Fibroblast of skin of abdomen (primary cell): ENCODE measurements around the gene TAGAP.
A peak's percentile ranks its signal among the peaks of the same experiment; 100 is the strongest.
"Not testable (repeated sequence)": the region's sequence is repeated elsewhere in the genome, so short reads cannot be mapped to it uniquely, and the experiment has no call there.

Source experiments
- DNase-seq: peaks from one replicate; pipeline ENCODE4 v3.0.0-alpha.2; 2013

The TAGAP gene

GRCh38 chr6:159043947-159044346, 844 bp downstream of the TAGAP start:
- no peak for DNase-seq

GRCh38 chr6:159043251-159043650, 1.5 kb downstream of the TAGAP start:
- peak; percentile 4 for DNase-seq

GRCh38 chr6:159042826-159043181, 2.0 kb downstream of the TAGAP start:
- DNase-seq = no peak

GRCh38 chr6:159042003-159042825, 2.6 kb downstream of the TAGAP start:
- peak; percentile 30 for DNase-seq

- no peak for DNase-seq
These were observed 3.6 kb downstream of the TAGAP start for GRCh38 chr6:159041181-159041580.

GRCh38 chr6:159039885-159040258, 4.9 kb downstream of the TAGAP start:
- no peak for DNase-seq

GRCh38 chr6:159038914-159039884, 5.6 kb downstream of the TAGAP start:
- DNase-seq = peak; percentile 44

GRCh38 chr6:159038318-159038717, 6.5 kb downstream of the TAGAP start:
- not testable (repeated sequence) for DNase-seq

GRCh38 chr6:159037756-159038290, 7.0 kb downstream of the TAGAP start:
- DNase-seq = no peak

GRCh38 chr6:159036673-159037072, 8.1 kb downstream of the TAGAP start:
- DNase-seq = no peak

GRCh38 chr6:159035891-159036290, 8.9 kb downstream of the TAGAP start:
- no peak for DNase-seq

- DNase-seq = no peak
These were observed 11.4 kb downstream of the TAGAP start for GRCh38 chr6:159033160-159034049.

- DNase-seq = no peak
These were observed 12.9 kb downstream of the TAGAP start for GRCh38 chr6:159031846-159032245.

- DNase-seq = no peak
These were observed 14.6 kb downstream of the TAGAP start for GRCh38 chr6:159030168-159030567.

GRCh38 chr6:159025224-159025623, 19.6 kb downstream of the TAGAP start:
- DNase-seq = not testable (repeated sequence)

- DNase-seq = no peak
These were observed 20.9 kb downstream of the TAGAP start for GRCh38 chr6:159023893-159024292.

GRCh38 chr6:159020011-159020410, 24.8 kb downstream of the TAGAP start:
- DNase-seq = no peak

- DNase-seq = no peak
These were observed 26.8 kb downstream of the TAGAP start for GRCh38 chr6:159017757-159018559.

GRCh38 chr6:159014406-159014805, 30.4 kb downstream of the TAGAP start:
- no peak for DNase-seq

GRCh38 chr6:159013229-159013628, 31.6 kb downstream of the TAGAP start:
- peak; percentile 42 for DNase-seq

- peak; percentile 51 for DNase-seq
These were observed 32.6 kb downstream of the TAGAP start for GRCh38 chr6:159012201-159012600.
